GM12872 (cell line): ENCODE results near the gene GRK7.

ENCODE experiments used
- CTCF ChIP-seq: IDR thresholded peaks from 3 replicates; pipeline ENCODE4 v1.5.1; 2011; ENCODE audit warnings: low read depth, mild to moderate bottlenecking, low read length, moderate library complexity; ENCODE audit not compliant: insufficient read depth

The GRK7 gene

GRCh38 chr3:141796081-141796888 lies 33.1 kb downstream of the GRK7 start:
- no peak for TF ChIP-seq CTCF

GRCh38 chr3:141796889-141797781 lies 33.9 kb downstream of the GRK7 start:
- no peak for TF ChIP-seq CTCF

- no peak for TF ChIP-seq CTCF
Observed at GRCh38 chr3:141797819-141798447, 34.7 kb downstream of the GRK7 start.

GRCh38 chr3:141798448-141798845 lies 35.2 kb downstream of the GRK7 start:
- no peak for TF ChIP-seq CTCF

GRCh38 chr3:141802316-141803077 lies 39.3 kb downstream of the GRK7 start:
- no peak for TF ChIP-seq CTCF

- no peak for TF ChIP-seq CTCF
Observed at GRCh38 chr3:141804447-141804777, 41.2 kb downstream of the GRK7 start.
